Loucy (cell line): ENCODE measurements around the gene TLCD2.

Experiments used
- CTCF ChIP-seq: fragments of 200-600 bp; sonication (generic); conservative IDR thresholded peaks from 2 replicates; pipeline ENCODE4 v1.5.1; 2014; ENCODE audit warnings: mild to moderate bottlenecking, antibody characterized with exemption, low read length
- EZH2phosphoT487 ChIP-seq: fragments of 200-600 bp; IDR thresholded peaks from 2 replicates; pipeline ENCODE4 v1.6.1; 2018; ENCODE audit warnings: antibody characterized with exemption, mild to moderate bottlenecking, moderate library complexity, borderline replicate concordance

GRCh38 chr17:1693339-1693738 is 16.8 kb downstream of the TLCD2 start:
- TF ChIP-seq CTCF (no peak), EZH2phosphoT487 (no peak)
